COLO668 (cell line): Measurements from ENCODE around the gene PKNOX2.

ENCODE experiments used
- DNase-seq: peaks from one replicate; lab custom pipeline; 2025; ENCODE audit not compliant: unreplicated experiment; lab: John Stamatoyannopoulos, UW

Gene PKNOX2

GRCh38 chr11:125154378-125155099 lies 10.0 kb upstream of the PKNOX2 start:
- no peak for DNase-seq

- DNase-seq, result no peak
These were observed 9.5 kb upstream of the PKNOX2 start for GRCh38 chr11:125155100-125155444.

GRCh38 chr11:125155767-125156166 lies 8.8 kb upstream of the PKNOX2 start:
- no peak for DNase-seq

DNA sequence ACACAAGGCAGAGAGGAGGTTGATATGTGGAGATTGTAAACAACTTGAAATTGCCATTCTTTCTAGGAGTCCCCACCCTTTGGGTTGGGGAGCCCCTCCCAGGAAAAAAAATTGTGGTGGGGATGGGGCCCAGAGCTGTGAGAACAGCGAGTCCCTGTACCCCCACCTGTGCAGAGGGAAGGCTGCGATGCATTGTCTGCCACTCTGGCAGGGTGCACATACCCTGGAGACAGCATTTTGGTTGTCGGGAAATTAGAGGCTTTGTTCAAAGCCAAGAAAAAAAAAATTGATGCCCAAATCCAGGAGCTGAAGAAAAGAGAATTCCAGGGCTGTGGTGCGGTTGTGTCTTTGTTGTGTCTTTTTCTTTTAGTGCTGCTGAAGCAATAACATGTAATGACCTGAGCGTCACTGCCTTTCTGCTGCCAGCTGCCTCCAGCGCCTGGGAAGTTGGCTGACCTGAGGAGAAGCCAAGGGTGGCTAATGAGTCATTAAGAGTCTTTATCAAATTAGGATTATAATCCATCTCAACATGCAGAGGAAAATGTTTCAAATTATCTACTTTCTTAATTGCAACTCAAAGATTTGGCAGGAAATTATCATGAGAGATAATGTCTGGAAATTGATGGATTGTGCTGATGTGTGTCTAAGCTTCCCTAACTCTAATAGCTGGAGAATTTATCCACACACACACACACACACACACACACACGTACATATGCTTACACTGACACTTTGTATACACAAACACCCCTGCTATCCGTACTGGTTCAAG lies 8.0 kb upstream of the PKNOX2 start:
- DNase-seq, result no peak

DNA sequence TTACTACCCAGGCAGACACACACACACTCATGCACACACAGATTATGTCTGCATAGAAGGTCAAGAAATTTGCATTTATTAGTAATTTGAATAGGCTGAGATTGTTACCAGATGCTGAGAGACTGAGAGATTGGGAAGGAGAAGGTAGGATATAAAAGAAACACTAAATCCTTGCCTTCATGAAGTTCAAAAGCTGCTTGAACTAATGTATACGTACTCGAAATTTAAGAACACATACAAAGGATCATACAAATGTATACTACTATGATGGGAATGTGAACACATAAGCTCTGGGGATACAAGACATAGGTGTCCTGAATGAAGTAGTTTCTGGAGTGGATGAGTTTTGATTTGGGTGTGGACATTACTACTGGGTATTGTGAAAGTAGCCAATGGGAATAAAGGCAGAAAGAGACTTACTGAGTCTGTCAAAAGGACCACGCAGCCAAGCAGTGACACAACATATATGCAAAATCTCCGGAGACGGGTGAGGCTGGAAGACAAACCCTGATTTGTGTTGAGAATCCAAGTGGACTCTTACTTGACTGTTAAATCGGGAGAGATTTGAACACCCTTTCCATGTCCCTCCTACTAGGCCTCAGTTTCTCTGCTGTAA lies 7.3 kb upstream of the PKNOX2 start:
- no peak for DNase-seq

DNA sequence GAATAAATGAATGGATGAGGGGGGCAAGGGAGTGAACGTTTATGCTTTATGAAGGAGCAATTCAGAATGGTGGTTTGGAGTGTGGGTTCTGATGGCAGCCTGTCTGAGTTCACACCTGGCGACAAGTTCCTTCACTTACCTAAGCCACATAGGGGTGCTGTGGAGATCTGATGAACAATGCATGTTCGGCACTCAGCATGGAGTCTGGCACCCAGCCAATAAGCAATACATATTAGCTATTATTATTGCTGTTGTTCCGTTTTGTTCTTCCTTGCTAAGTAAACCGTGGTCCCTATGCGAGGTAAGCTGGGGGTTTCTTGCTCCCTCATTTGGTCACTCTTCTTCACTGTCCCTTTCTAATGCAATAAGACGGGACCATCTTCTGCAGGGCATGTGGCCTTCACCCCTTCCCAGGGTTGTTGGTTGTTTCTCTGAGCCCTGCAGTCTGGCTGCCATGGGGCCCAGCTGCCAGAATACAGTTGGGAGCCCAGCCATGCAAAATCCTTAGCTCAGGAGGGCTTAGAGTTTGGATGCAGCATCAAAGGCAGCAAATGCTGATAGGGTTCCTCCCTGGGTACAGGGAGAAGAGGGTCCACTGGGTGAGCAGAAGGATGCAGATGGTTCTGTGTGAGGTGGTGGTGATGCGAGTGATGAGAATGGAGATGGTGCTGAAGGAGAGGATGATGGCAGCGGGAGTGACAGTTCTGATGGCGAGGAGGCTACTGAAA lies 6.4 kb upstream of the PKNOX2 start:
- DNase-seq, result peak; percentile 5

- DNase-seq, result no peak
These were observed 1.8 kb upstream of the PKNOX2 start for GRCh38 chr11:125162743-125163142.

DNA sequence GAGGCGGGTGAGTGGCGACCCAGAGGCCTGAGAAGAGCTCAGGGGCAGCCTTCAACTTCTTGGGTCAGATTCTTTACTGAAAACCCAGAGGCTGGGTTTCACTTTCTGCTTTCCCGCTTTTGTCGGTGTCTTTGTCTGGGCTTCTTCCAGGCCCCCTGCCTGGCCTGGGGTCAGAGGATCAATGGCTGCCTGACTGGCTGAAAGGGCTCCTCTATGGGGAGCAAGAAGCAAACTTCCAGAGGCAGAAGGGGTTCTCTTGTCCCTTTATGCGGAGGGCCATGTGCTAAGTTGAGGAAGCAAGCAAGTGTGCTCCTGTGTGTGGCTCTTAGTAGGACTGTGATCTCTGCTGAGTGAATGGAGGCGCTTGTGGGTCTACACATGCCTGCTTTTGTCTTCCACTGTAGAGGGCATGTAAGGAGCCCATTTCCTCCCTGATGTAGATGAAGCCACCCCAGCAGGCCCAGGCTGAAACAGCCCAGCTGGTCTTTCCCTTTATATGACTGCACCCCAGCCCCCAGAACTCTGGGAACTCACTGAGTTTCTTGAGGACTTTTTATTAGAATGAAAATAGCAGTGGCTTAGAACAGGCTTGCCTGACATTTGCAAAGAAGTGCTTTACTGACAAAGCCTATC lies 1.0 kb upstream of the PKNOX2 start:
- no peak for DNase-seq

- DNase-seq, result no peak
These were observed 495 bp upstream of the PKNOX2 start for GRCh38 chr11:125164091-125164421.

- DNase-seq, result peak; percentile 46
These were observed 726 bp downstream of the PKNOX2 start for GRCh38 chr11:125165111-125165842.

- DNase-seq, result no peak
These were observed 1.6 kb downstream of the PKNOX2 start for GRCh38 chr11:125165843-125166763.

GRCh38 chr11:125166764-125167291 lies 2.3 kb downstream of the PKNOX2 start:
- DNase-seq, result no peak

GRCh38 chr11:125167292-125167953 lies 2.9 kb downstream of the PKNOX2 start:
- no peak for DNase-seq

GRCh38 chr11:125167954-125168835 lies 3.6 kb downstream of the PKNOX2 start:
- DNase-seq, result no peak

DNA sequence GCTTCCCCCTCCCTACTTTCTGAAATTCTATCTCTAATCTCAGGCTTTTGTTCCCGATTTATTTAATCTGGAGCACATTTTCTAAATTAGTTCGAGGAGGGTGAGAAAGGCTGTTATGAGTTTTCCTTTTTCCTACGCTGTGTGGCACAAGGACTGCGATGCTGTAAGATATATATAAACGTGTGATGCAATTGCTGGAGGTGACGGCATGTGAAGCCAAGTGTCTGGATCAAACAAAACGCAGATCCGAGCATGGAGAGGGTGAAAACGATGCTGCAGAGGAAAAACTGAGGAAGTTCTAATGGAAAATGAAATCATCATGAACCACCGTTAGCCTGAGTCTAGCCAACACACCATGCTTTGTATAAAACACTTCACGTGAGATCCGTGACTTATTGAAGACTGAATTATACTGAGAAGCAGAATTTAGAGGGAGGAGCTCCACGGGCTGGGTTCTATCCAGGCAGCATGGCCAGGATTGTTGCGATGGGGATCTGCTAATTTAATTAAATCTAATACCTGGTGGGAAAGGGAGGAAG lies 4.4 kb downstream of the PKNOX2 start:
- DNase-seq, result no peak

DNA sequence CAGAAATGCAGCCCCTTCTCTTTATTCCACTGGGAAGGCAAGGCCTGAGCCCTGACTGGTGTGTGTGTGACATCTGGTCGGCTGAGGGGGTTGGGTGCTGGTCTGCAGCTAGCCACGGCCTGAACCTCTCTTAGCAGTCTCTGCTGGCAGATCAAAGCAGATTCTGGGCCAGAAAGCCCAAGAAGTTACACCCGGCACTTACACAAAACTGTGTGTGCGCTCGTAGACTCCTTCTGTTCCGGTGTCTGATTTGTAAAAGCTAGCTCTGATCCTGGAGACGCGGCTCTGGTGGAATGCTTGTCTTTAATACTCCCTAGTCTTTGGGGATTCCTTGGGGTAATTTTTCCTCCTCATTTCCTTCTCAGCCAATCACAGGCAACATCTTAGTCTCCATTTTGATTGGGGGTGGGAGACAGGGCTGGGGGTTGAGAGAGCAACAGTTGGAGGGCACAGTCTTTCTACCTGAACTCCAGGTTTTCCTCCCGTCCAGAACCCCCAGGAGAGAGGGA lies 5.5 kb downstream of the PKNOX2 start:
- DNase-seq, result no peak

- DNase-seq, result no peak
These were observed 6.0 kb downstream of the PKNOX2 start for GRCh38 chr11:125170510-125171031.
